DMS53 (cell line): ENCODE data around the gene UPB1.
"Not testable (repeated sequence)": the region's sequence is repeated elsewhere in the genome, so short reads cannot be mapped to it uniquely, and the experiment has no call there.

Experiments used
- DNase-seq: peaks from one replicate; lab custom pipeline; 2025; lab: John Stamatoyannopoulos, UW

The UPB1 gene

GRCh38 chr22:24504956-24505736 lies 10.0 kb downstream of the UPB1 start:
- DNase-seq: peak; percentile 36

DNA sequence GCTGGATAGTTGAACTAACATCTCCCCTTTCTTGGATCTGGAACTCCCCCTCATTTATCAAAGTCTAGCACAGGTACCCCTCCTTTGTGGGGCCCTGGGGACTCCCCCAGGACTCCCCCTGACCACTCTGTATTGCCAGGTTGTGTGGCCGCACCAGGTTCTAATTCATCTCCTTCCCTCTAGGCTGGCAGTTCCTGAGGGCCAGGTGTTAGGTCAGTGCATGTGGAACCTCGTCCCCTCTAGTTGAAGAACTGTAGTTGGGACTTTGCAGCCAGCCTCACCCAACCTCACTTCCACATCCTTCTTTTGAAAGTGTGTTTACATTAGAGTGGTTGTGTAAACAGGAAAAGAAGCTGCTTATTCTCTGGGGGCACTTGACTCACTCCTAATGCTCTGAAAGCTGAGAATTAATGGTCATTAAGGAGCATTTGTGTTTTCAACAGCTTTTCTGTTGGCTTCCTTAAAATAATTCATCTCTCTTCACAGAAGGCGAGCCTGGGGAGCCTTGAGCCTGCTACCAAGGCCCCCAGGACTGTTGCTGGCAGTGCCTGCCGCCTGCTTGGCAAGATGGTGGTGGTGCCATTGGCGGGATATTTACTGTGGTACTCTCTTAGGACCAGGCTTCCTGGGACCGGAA lies 11.8 kb downstream of the UPB1 start:
- peak; percentile 68 for DNase-seq

- DNase-seq: no peak
Observed at GRCh38 chr22:24507716-24508115, 12.6 kb downstream of the UPB1 start.

- no peak for DNase-seq
Observed at GRCh38 chr22:24510637-24511625, 15.8 kb downstream of the UPB1 start.

- no peak for DNase-seq
Observed at GRCh38 chr22:24512043-24512442, 16.9 kb downstream of the UPB1 start.

GRCh38 chr22:24513378-24514240 lies 18.5 kb downstream of the UPB1 start:
- DNase-seq: no peak

DNA sequence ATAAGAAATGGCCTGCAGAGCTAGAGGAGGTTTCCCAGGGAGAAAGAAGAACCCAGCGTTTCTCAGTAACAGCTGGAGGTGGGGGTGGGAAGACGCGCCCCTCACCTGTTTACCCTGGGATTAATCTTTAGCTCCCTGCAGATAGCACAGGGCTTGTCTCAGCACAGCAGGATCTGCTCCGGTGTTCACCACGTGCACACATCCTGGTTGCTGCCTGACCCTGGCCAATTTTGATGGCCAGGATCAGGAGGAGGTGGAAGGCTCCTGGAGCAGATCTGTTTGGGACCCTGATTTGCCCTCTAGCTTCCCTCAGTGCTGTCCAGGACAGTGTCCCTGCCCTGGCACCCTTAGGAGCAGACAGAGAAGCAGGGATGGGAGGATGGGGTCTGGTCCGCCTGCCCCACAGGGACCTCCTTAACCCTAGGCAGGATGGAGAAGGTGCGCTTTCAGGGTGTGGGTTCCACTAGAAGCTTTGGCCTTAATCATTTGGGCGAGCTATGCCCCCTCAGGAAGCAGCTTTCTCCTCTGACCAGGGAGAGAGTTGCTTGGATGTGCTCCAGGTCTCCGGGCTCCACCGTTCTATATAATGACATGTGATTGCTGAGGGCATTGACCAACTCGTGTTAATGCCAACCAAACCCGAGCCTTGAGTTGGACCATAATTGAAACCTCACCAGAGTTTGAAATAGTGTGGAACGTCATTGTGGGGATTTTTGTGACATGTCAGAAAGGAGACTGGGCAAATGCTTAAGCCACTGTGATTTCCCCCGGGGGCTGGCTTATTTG lies 19.3 kb downstream of the UPB1 start:
- DNase-seq: peak; percentile 18

DNA sequence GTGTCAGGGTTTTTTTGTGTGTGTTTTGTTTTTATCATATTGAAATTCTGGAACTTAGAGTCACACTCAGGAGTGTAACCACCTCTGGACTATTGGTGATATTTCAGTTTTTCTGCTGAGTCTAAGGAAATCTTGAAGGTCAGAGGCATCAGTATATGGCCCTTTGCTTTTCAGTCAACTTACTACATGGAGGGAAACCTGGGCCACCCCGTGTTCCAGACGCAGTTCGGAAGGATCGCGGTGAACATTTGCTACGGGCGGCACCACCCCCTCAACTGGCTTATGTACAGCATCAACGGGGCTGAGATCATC lies 19.9 kb downstream of the UPB1 start:
- DNase-seq: no peak

GRCh38 chr22:24516301-24516737 lies 21.2 kb downstream of the UPB1 start:
- no peak for DNase-seq

DNA sequence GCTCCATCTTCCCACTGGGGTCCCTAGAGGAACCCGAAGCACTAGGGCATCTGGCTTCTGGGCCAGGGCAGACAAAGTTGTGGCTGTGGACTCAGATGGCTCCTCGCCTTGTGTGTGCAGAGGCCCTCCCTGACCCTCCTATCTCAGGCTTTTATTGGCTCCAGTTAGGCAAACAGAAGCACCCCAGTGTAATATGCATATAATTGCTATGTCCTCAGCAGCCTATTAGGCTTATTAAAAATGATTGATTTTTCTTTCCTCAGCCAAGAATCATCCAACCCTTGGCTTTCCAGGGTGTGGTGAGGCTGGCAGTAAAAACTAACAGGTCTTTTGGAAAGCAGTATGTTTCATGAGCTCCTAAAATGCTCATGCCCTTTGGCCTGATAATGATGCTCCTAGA lies 22.3 kb downstream of the UPB1 start:
- no peak for DNase-seq

DNA sequence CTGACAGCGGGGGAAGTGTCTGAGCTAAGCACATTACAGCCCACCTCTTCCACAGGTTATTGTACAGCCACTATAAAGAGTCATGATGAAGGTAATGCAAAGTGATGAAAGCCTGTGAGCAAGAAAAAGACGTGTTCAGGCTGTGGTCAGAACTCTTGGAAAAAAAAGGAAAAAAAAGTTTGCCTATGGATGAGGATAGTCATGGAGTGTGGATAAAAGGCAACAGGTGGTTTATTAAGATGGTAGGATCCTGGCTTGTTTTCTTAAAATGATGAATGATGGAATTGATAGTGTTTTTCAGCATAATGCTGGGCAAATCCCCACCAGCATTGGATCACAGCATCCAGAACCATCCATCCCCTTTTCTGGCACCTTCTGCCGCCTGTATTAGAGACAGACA lies 23.1 kb downstream of the UPB1 start:
- DNase-seq: no peak

GRCh38 chr22:24518771-24519485 lies 23.8 kb downstream of the UPB1 start:
- no peak for DNase-seq

DNA sequence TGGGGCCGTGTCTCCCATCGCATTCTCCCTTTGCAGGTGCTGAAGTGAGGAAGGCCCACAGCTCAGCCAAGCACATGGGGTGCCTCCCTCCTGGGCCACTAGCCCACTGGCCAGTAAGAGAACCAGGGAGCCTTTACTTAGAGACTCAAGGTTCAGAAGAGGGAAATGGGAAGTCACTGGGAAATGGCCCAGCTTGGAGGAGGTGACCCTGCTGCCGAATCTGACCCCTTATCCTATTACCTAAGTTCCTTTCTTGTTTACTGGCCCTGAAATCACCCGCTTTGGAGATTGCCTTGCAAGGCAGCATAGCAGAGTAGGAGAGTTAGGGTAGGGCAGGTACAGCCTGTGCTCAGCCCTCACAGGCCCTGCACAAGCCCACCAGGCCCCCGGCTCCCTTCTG lies 24.4 kb downstream of the UPB1 start:
- DNase-seq: no peak

DNA sequence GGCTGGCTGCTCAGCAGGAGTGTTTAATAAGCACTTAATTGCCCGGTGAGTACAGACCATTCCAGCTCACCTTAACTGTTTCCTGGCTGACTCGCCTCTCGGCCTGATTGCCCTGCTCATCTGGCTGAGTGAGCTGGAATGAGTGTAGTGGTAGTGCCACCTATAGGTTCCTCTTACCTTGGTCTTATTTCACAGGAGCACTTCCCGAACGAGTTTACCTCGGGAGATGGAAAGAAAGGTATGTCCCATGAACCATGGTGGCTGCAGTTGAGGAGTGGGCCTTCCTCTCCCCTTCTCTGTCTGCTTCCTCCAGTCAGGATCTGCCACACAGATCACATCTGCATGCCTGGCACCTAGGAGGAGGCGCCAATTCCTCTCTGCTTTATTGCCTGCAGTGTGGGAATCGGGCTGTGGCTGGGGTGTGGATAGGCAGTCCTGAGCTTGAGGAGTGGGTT lies 26.7 kb downstream of the UPB1 start:
- DNase-seq: peak; percentile 80

DNA sequence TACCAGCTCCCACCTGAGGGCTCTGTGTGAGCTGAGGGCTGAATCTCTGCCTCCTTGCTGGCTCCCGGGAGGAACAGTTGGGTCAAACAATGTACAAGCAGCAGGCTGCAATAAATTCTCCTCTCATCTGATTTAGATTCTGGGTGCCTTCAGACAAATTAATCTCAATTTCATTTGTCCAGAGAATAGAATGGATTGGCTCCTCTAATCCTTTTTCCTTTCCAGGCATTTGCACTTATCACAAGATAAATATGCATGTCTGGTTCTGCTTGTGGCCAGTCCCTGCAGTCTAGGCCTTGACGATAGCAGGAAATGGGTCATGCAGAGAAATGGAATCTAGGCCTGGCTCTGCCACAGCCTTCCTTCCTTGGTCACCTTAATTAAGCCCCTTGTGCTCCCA lies 28.7 kb downstream of the UPB1 start:
- DNase-seq: no peak

- peak; percentile 76 for DNase-seq
Observed at GRCh38 chr22:24525416-24526037, 30.4 kb downstream of the UPB1 start.

DNA sequence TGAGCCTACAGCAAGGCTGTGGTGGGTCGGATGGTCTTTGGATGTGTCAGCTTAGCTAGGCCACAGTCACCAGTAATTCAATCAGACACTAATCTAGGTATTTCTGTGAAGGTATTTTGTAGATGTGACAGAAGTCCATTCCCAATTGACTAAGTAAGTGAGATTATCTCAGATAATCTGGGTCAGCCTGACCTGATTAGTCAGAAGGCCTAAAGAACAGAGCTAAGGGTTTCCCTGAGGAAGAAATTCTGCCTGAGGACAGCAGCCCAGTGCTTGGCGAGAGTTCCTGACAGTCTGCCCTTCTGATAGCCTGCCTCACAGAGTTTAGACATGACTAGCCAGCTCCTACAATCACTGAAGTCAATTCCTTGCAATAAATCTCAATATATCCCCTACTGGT lies 31.1 kb downstream of the UPB1 start:
- DNase-seq: no peak

DNA sequence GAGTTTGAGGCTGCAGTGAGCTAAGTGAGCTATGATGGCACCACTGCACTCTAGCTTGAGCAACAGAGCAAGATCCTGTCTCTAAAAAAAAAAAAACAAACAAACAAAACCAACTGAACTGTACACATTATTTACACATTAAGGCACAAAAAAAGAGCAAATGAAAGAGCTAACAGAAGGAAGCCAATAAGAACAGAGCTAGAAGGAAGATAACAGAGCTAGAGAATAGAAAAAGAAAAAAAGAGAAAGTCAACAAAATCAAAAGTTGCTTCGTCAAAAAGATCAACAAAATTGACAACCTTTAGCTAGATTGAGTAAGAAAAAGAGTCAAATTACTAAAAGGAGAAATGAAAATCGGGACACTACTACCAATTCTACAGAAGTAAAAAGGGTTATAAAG lies 34.8 kb downstream of the UPB1 start:
- no peak for DNase-seq

DNA sequence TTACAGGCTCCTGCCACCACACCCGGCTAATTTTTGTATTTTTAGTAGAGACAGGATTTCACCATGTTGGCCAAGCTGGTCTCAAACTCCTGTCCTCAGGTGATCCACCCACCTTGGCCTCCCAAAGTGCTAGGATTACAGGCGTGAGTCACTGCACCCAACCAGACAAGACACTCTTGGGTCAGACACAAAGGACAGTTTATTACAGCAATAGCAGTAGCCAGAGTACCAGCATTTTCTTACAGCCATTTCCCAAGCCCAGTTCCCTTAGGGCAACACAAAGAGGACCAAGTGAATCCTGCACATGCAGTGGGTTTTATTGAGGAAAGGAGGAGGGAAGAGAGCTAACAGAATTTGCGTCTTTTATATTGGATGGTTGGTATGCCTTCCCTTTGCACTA lies 35.8 kb downstream of the UPB1 start:
- DNase-seq: not testable (repeated sequence)

DNA sequence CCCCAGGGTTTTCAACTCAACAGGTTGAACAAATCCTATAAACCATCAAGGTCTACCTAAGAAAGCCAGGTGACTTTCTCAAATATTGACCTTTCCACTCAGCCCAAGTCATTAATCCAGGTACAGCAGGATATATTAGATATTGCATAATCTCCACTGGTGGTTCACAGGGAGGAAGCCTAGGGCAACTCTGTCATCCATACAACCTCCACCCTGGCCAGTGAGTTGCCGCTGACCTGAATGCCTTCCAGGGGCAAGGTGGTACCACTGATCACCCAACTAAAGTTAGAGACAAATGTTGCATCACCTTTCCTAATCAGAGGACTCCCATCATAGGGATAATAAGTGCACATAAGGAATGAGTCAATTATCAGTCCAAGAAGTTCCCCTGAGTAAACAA lies 36.9 kb downstream of the UPB1 start:
- peak; percentile 65 for DNase-seq
